HepG2 (cell line): Measurements from ENCODE around the gene RBL1. TPM values are rescaled to one million over a fixed set of nuclear protein-coding genes. Genes with fewer than 3 reads are reported as not detected.

Source experiments
- MBD4 ChIP-seq: IDR thresholded peaks from 2 replicates; pipeline ENCODE4 v1.6.1; 2012; ENCODE audit warnings: low read length, inconsistent platforms, borderline replicate concordance
- MLX ChIP-seq: IDR thresholded peaks from 2 replicates; pipeline ENCODE4 v1.6.1; 2016
- REL ChIP-seq: sonication (generic); formaldehyde crosslinking; conservative IDR thresholded peaks from 2 replicates; pipeline ENCODE4 v1.8.0; 2022; ENCODE audit warnings: mild to moderate bottlenecking, missing genetic modification reagents, moderate library complexity
- ZNF362 ChIP-seq: sonication (generic); formaldehyde crosslinking; IDR thresholded peaks from 2 replicates; pipeline ENCODE4 v1.4.0; 2020; ENCODE audit warnings: missing genetic modification reagents, mild to moderate bottlenecking, borderline replicate concordance
- ZNF543 ChIP-seq: sonication (generic); formaldehyde crosslinking; IDR thresholded peaks from 2 replicates; pipeline ENCODE4 v1.4.0; 2020; ENCODE audit warnings: mild to moderate bottlenecking, missing genetic modification reagents
- ZNF609 ChIP-seq: sonication (generic); formaldehyde crosslinking; IDR thresholded peaks from 2 replicates; pipeline ENCODE4 v1.4.0; 2020; ENCODE audit warnings: mild to moderate bottlenecking, missing genetic modification reagents, borderline replicate concordance
- ZNF652 ChIP-seq: IDR thresholded peaks from 2 replicates; pipeline ENCODE4 v1.6.1; 2016; ENCODE audit warnings: low read depth, borderline replicate concordance
- ZNF770 ChIP-seq: sonication (generic); formaldehyde crosslinking; IDR thresholded peaks from 2 replicates; pipeline ENCODE4 v1.5.0; 2020; ENCODE audit warnings: mild to moderate bottlenecking, missing genetic modification reagents
- polyA plus RNA-seq, 8 experiments: library from polyadenylated mRNA; depleted of rRNA in 3 of 8; stranded (reverse) in 7 of 8; unstranded in 1 of 8; fragments of >200 nt; fragmentation: Illumina TruSeq in 4 of 8; extraction: Trizol in 4 of 8; gene quantifications; 2 replicates each; pipeline versions ENCODE4 v1.2.1 to v1.2.3, GENCODE V29; 2011 to 2016; ENCODE audit warnings: low read depth in 4 of 8, missing spikeins in 1 of 8, mixed read lengths in 1 of 8; ENCODE audit not compliant: insufficient read depth in 1 of 8
- total RNA-seq, 5 experiments: library from RNA; depleted of rRNA; stranded (reverse); fragments of >200 nt; fragmentation: Illumina TruSeq; extraction: Trizol; gene quantifications; 2 replicates each; pipeline ENCODE4 v1.2.3, GENCODE V29; 2016; ENCODE audit warnings: low read depth in 1 of 5
- TF ChIP-seq, protein P1 (sequence below): sonication (generic); formaldehyde crosslinking; IDR thresholded peaks from 2 replicates; pipeline ENCODE4 v1.5.0; 2020; ENCODE audit warnings: mild to moderate bottlenecking, missing genetic modification reagents, borderline replicate concordance

The RBL1 gene
- total and polyA plus RNA-seq, 2 of the 13 experiments (the other 11 are each of a cell fraction or from before 2014, with no cell fraction given): 6.0 to 27.5 TPM

DNA sequence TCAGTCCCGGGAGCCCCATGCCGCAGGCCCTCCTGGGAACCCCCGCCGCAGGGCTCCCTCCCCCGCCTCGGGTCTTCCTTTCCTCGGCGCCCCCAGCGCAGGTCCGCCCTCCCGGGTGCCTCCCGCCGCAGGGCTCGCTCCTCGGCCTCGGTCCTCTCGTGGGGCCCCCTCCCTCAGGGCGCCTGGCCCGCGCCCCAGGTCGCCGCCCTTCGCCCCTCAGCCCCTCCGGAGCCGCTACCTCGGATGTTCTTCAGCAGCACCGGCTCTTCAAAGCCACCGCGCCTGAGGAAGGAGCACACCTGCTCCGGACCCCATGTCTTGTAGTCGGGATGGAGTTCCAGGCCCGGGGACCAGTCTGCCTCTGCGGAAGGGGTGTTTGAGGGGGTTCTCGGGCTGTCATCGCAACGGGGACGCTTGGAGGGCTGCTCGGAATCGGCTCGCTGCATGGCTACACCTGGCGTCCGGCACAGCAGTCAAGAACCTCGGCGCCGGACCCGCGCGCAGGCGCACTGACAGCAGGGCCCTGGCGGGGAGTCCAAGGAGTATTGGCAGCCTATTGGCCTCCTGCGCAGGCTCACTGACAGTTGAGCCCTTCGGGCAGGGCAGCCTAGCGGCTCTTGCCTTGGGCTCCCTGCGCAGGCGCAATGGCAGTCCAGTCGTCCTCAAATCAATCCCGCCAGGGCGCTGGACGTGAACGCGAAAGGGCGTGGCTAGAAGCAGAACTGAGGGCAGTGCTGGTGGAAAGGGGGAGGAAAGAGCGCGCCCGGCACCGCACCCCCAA is 144.4 kb downstream of the RBL1 start, which contains the start of gene SAMHD1 (continued):
- TF ChIP-seq, protein P1, sequence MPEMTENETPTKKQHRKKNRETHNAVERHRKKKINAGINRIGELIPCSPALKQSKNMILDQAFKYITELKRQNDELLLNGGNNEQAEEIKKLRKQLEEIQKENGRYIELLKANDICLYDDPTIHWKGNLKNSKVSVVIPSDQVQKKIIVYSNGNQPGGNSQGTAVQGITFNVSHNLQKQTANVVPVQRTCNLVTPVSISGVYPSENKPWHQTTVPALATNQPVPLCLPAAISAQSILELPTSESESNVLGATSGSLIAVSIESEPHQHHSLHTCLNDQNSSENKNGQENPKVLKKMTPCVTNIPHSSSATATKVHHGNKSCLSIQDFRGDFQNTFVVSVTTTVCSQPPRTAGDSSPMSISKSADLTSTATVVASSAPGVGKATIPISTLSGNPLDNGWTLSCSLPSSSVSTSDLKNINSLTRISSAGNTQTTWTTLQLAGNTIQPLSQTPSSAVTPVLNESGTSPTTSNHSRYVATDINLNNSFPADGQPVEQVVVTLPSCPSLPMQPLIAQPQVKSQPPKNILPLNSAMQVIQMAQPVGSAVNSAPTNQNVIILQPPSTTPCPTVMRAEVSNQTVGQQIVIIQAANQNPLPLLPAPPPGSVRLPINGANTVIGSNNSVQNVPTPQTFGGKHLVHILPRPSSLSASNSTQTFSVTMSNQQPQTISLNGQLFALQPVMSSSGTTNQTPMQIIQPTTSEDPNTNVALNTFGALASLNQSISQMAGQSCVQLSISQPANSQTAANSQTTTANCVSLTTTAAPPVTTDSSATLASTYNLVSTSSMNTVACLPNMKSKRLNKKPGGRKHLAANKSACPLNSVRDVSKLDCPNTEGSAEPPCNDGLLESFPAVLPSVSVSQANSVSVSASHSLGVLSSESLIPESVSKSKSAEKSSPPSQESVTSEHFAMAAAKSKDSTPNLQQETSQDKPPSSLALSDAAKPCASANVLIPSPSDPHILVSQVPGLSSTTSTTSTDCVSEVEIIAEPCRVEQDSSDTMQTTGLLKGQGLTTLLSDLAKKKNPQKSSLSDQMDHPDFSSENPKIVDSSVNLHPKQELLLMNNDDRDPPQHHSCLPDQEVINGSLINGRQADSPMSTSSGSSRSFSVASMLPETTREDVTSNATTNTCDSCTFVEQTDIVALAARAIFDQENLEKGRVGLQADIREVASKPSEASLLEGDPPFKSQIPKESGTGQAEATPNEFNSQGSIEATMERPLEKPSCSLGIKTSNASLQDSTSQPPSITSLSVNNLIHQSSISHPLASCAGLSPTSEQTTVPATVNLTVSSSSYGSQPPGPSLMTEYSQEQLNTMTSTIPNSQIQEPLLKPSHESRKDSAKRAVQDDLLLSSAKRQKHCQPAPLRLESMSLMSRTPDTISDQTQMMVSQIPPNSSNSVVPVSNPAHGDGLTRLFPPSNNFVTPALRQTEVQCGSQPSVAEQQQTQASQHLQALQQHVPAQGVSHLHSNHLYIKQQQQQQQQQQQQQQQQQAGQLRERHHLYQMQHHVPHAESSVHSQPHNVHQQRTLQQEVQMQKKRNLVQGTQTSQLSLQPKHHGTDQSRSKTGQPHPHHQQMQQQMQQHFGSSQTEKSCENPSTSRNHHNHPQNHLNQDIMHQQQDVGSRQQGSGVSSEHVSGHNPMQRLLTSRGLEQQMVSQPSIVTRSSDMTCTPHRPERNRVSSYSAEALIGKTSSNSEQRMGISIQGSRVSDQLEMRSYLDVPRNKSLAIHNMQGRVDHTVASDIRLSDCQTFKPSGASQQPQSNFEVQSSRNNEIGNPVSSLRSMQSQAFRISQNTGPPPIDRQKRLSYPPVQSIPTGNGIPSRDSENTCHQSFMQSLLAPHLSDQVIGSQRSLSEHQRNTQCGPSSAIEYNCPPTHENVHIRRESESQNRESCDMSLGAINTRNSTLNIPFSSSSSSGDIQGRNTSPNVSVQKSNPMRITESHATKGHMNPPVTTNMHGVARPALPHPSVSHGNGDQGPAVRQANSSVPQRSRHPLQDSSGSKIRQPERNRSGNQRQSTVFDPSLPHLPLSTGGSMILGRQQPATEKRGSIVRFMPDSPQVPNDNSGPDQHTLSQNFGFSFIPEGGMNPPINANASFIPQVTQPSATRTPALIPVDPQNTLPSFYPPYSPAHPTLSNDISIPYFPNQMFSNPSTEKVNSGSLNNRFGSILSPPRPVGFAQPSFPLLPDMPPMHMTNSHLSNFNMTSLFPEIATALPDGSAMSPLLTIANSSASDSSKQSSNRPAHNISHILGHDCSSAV (CRISPR knock-in tag): peak; percentile 81; the same call in 1 of the 2 replicates
- TF ChIP-seq ZNF652 (CRISPR knock-in tag) (0 out of 2 replicates have a peak, but pooled peaks have one; percentile 44), MLX (CRISPR knock-in tag) (no peak; the same call in 1 of the 2 replicates), REL (peak; percentile 91; the same call in 1 of the 2 replicates), MBD4 (no peak), ZNF543 (CRISPR knock-in tag) (peak; percentile 97; the same call in 1 of the 2 replicates), ZNF362 (peak; percentile 65; the same call in 1 of the 2 replicates), ZNF770 (CRISPR knock-in tag) (peak; percentile 63; the same call in 1 of the 2 replicates), ZNF609 (CRISPR knock-in tag) (peak; percentile 59; the same call in 1 of the 2 replicates)
